Measurements from ENCODE around the gene PTPA.

PTPA gene

GRCh38 chr9:129089246-129089645 lies 22.0 kb upstream of the PTPA start:
- Histone ChIP-seq H3K27ac (no peak overlapping the region), H3K4me3 (ENCODE audit: low read depth, low read length) (no peak overlapping the region), H3K27me3 (replicated peaks) (no peaks in the 10 kb centered on the region), H3K36me3 (replicated peaks) (peaks cover 21% of the 10 kb centered on the region)
- in situ Hi-C loops (cut with HindIII; ENCODE audit: low pct_ligation_motif_present, low sequenced_read_pairs), result no loop called here
- no peak for TF ChIP-seq CTCF (IDR thresholded peaks at IDR 0.05; ENCODE audit: low read depth, low read length, missing control alignments)
- no peak for DNase-seq

GRCh38 chr9:129093602-129094386 lies 17.4 kb upstream of the PTPA start:
- Histone ChIP-seq H3K27ac (no peak overlapping the region), H3K36me3 (replicated peaks) (peaks cover 12% of the 10 kb centered on the region), H3K27me3 (replicated peaks) (no peaks in the 10 kb centered on the region), H3K4me3 (ENCODE audit: low read depth, low read length) (no peak overlapping the region)
- in situ Hi-C loops (cut with HindIII; ENCODE audit: low pct_ligation_motif_present, low sequenced_read_pairs), result no loop called here
- no peak for TF ChIP-seq CTCF (IDR thresholded peaks at IDR 0.05; ENCODE audit: low read depth, low read length, missing control alignments)
- no peak for DNase-seq

DNA sequence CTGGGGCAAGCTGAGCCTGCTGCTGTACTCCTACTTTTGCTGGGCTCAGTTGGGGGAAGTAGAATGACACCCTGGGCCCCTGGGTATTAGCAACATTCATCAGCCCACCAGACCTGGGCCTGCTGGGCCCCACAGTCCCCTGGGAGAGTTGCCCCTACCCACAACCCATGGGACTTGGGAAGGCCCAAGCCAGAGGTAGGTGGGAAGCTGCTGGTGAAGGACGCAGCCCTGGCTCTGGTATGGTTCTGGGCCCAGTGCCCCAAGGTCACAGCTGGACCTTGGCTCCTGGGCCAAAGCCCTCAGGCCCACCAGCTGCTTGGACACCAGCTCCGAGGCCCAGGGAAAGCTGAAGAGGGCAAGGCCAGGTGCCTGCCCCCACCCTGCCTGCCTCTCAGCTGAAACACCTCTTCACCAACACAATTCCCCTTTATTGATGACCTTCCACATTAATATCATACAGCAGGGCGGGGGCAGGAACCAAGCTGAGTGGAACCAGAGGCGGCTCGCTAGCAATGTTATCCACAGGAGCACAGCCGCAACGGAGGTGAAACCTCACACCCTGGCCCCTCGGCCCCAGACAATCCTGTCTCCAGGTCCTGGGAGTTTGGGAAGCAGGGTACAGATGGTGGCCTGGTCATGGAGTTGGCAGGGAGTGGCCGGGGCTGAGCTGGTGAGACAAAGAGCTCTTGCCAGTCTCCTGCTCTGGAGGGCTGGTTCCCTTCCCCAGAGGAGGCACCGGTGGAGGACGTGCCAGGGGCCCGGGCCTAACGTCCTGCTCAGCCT lies 16.6 kb upstream of the PTPA start:
- Histone ChIP-seq H3K27ac (no peak overlapping the region), H3K36me3 (replicated peaks) (peaks cover 11% of the 10 kb centered on the region), H3K27me3 (replicated peaks) (no peaks in the 10 kb centered on the region), H3K4me3 (ENCODE audit: low read depth, low read length) (no peak overlapping the region)
- in situ Hi-C loops (cut with HindIII; ENCODE audit: low pct_ligation_motif_present, low sequenced_read_pairs), result no loop called here
- no peak for DNase-seq
- TF ChIP-seq CTCF (IDR thresholded peaks at IDR 0.05; ENCODE audit: low read depth, low read length, missing control alignments), result no peak

GRCh38 chr9:129095170-129095667 lies 16.0 kb upstream of the PTPA start:
- in situ Hi-C loops (cut with HindIII; ENCODE audit: low pct_ligation_motif_present, low sequenced_read_pairs), result no loop called here
- Histone ChIP-seq H3K27me3 (replicated peaks) (no peaks in the 10 kb centered on the region), H3K4me3 (ENCODE audit: low read depth, low read length) (no peak overlapping the region), H3K36me3 (replicated peaks) (peaks cover 6% of the 10 kb centered on the region), H3K27ac (no peak overlapping the region)
- TF ChIP-seq CTCF (IDR thresholded peaks at IDR 0.05; ENCODE audit: low read depth, low read length, missing control alignments), result no peak
- DNase-seq, result no peak

DNA sequence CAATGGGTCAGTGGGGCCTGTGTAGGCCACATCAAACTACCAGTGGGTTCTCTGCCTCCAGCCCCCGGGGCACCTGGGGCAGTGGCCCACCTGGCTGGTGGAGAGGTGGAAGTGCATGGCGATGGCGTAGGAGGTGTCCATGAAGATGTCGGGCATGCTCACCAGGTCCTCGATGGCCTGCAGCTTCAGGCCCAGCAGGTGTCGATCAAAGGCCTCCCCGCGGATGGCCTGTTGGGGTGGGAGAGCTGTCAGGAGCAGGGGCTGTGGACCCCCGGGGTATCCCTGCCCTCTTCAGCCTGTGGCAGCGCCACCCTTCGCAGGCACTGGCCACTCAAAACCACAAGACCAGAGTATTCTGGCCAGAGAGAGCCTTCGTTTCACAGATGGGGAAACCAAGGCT lies 15.3 kb upstream of the PTPA start:
- peaks cover 6% of the 10 kb centered on the region for H3K36me3 ChIP-seq (replicated peaks)
- H3K4me3 ChIP-seq (ENCODE audit: low read depth, low read length), result no peak overlapping the region
- in situ Hi-C loops (cut with HindIII; ENCODE audit: low pct_ligation_motif_present, low sequenced_read_pairs), result no loop called here
- DNase-seq, result no peak
- H3K27ac ChIP-seq, result no peak overlapping the region
- H3K27me3 ChIP-seq (replicated peaks), result no peaks in the 10 kb centered on the region
- no peak for TF ChIP-seq CTCF (IDR thresholded peaks at IDR 0.05; ENCODE audit: low read depth, low read length, missing control alignments)

Measured in brain microvascular endothelial cell (primary cell).